HepG2 (cell line): ENCODE data around the gene B4GALT2. TPM values are rescaled to one million over a fixed set of nuclear protein-coding genes. Genes with fewer than 3 reads are reported as not detected.

Experiments
- ATAC-seq: fragments of 200-7000 bp; cut with Tn5 transposase; 3 replicates; pipeline ENCODE4 v1.9.1; 2020; ENCODE audit warnings: mild to moderate bottlenecking, moderate library complexity
- BruUV-seq: library from RNA; stranded (reverse); fragments of 400-500 nt; replicated peaks from 2 replicates; lab custom pipeline; 2021; lab: Mats Ljungman, UMichigan
- CTCF ChIA-PET: fragments of 300-600 bp; formaldehyde crosslinking; extraction: SDS; loops from one replicate; lab custom pipeline; 2021; ENCODE audit warnings: low total read pairs, inconsistent platforms, low intra/inter-chr PET ratio; lab: Yijun Ruan, JAX
- POLR2A ChIA-PET: fragments of 350-600 bp; sonication (Branson Sonifier 250); formaldehyde crosslinking; loops from one replicate; lab custom pipeline; 2020; ENCODE audit warnings: antibody characterized with exemption, inconsistent platforms; lab: Yijun Ruan, JAX
- DNase-seq: peaks from one replicate; pipeline ENCODE4 v3.0.0-alpha.2; 2015; ENCODE audit warnings: low spot score
- FAIRE-seq: peaks from 3 replicates; lab custom pipeline; 2011; peaks lifted over from hg19 to GRCh38; lab: Jason Lieb, UNC
- H2AFZ ChIP-seq: one replicate; pipeline ENCODE4 v1.6.1; 2011; ENCODE audit warnings: low read length, inconsistent platforms
- H3K27ac ChIP-seq: fragments of 300-600 bp; 3 replicates; pipeline ENCODE4 v1.8.0; 2011; ENCODE audit warnings: mixed run types, mild to moderate bottlenecking, mixed read lengths, low read length, inconsistent platforms; ENCODE audit not compliant: insufficient read depth; ENCODE audit errors: extremely low read length
- H3K27me3 ChIP-seq, 2 experiments: fragments of 200-600 bp in 1 of 2; 2 replicates in 1 of 2; 3 replicates in 1 of 2; pipeline versions ENCODE4 v1.6.0 to v1.8.0; 2011; ENCODE audit warnings: low read length in 2 of 2, mild to moderate bottlenecking in 2 of 2, moderate library complexity in 2 of 2, inconsistent platforms in 1 of 2; ENCODE audit not compliant: insufficient read depth in 2 of 2, control insufficient read depth in 1 of 2
- H3K36me3 ChIP-seq, 2 experiments: fragments of 200-600 bp in 1 of 2; replicated peaks in 1 of 2; 2 replicates in 1 of 2; 3 replicates in 1 of 2; pipeline versions ENCODE4 v1.5.1 to v1.8.0; 2011; ENCODE audit warnings: low read length in 2 of 2, inconsistent platforms in 1 of 2; ENCODE audit not compliant: insufficient read depth in 2 of 2, control insufficient read depth in 1 of 2
- H3K4me1 ChIP-seq: 2 replicates; pipeline ENCODE4 v1.5.1; 2012; ENCODE audit warnings: low read length, inconsistent platforms; ENCODE audit not compliant: insufficient read depth
- H3K4me2 ChIP-seq: 2 replicates; pipeline ENCODE4 v1.6.0; 2011; ENCODE audit warnings: low read depth, low read length, inconsistent platforms
- H3K4me3 ChIP-seq, 3 experiments: fragments of 200-600 bp in 1 of 3; sonication (generic), shearing (Covaris generic) in 1 of 3; replicated peaks in 1 of 3; 2 replicates each; pipeline ENCODE4 v1.5.1; 2011 to 2016; ENCODE audit warnings: low read length in 3 of 3, inconsistent platforms in 2 of 3, low read depth in 2 of 3, mild to moderate bottlenecking in 2 of 3, control low read depth in 1 of 3, mixed read lengths in 1 of 3; ENCODE audit not compliant: insufficient read depth in 1 of 3
- H3K79me2 ChIP-seq: one replicate; pipeline ENCODE4 v1.6.1; 2011; ENCODE audit warnings: low read length, inconsistent platforms; ENCODE audit not compliant: insufficient read depth
- H3K9ac ChIP-seq: 2 replicates; pipeline ENCODE4 v1.6.0; 2011; ENCODE audit warnings: mild to moderate bottlenecking, low read depth, low read length, inconsistent platforms; ENCODE audit not compliant: insufficient read depth
- H3K9me3 ChIP-seq: 2 replicates; pipeline ENCODE4 v1.5.1; 2012; ENCODE audit warnings: mild to moderate bottlenecking, low read length
- H4K20me1 ChIP-seq: 2 replicates; pipeline ENCODE4 v1.6.0; 2011; ENCODE audit warnings: inconsistent platforms, mild to moderate bottlenecking, low read length, moderate library complexity; ENCODE audit not compliant: insufficient read depth
- GTF3A ChIP-seq: sonication (generic); formaldehyde crosslinking; conservative IDR thresholded peaks from 2 replicates; pipeline ENCODE4 v1.4.0; 2020; ENCODE audit warnings: mild to moderate bottlenecking, missing genetic modification reagents
- JUND ChIP-seq: sonication (generic); formaldehyde crosslinking; IDR thresholded peaks from 2 replicates; pipeline ENCODE4 v1.8.0; 2022; ENCODE audit warnings: mild to moderate bottlenecking, missing genetic modification reagents
- KLF16 ChIP-seq, 2 experiments: sonication (generic) in 1 of 2; formaldehyde crosslinking in 1 of 2; IDR thresholded peaks; 2 replicates each; pipeline versions ENCODE4 v1.6.1 to v1.8.0; 2016 to 2023; ENCODE audit warnings: missing genetic modification reagents in 2 of 2, missing compliant biosample characterization in 1 of 2
- MXI1 ChIP-seq: IDR thresholded peaks from 3 replicates; pipeline ENCODE4 v1.6.1; 2012; ENCODE audit warnings: low read depth, low read length, inconsistent platforms, borderline replicate concordance
- NFYB ChIP-seq: sonication (generic); formaldehyde crosslinking; IDR thresholded peaks from 2 replicates; pipeline ENCODE4 v1.4.0; 2020; ENCODE audit warnings: missing genetic modification reagents
- RBFOX2 ChIP-seq: fragments of 200-400 bp; formaldehyde crosslinking; IDR thresholded peaks from 2 replicates; pipeline ENCODE4 v1.6.1; 2017; ENCODE audit warnings: low read depth, mild to moderate bottlenecking, low read length
- REPIN1 ChIP-seq: sonication (generic); formaldehyde crosslinking; IDR thresholded peaks from 2 replicates; pipeline ENCODE4 v1.8.0; 2022; ENCODE audit warnings: missing genetic modification reagents, low read depth, mild to moderate bottlenecking, borderline replicate concordance
- SPEN ChIP-seq: sonication (generic); formaldehyde crosslinking; IDR thresholded peaks from 2 replicates; pipeline ENCODE4 v1.5.1; 2020; ENCODE audit warnings: low read depth, mild to moderate bottlenecking, missing genetic modification reagents
- TEAD3 ChIP-seq: optimal IDR thresholded peaks from 2 replicates; pipeline ENCODE3; 2016; ENCODE audit warnings: borderline replicate concordance
- THAP11 ChIP-seq: IDR thresholded peaks from 2 replicates; pipeline ENCODE4 v1.6.1; 2016; ENCODE audit warnings: missing biosample characterization, missing genetic modification reagents
- TMF1 ChIP-seq: sonication (generic); formaldehyde crosslinking; IDR thresholded peaks from 2 replicates; pipeline ENCODE4 v1.8.1; 2022; ENCODE audit warnings: low read depth, missing genetic modification reagents
- ZNF205 ChIP-seq: IDR thresholded peaks from 2 replicates; pipeline ENCODE4 v1.6.1; 2018; ENCODE audit warnings: missing biosample characterization, missing genetic modification reagents
- ZNF768 ChIP-seq: sonication (generic); formaldehyde crosslinking; IDR thresholded peaks from 2 replicates; pipeline ENCODE4 v1.4.0; 2020; ENCODE audit warnings: missing genetic modification reagents
- WGBS: methylation state at CpG from one replicate; pipeline ENCODE4 v1.1.6; 2017; ENCODE audit warnings: low lambda C conversion rate; 5-methylcytosine and 5-hydroxymethylcytosine counted together
- in situ Hi-C: cut with HindIII; loops from 2 replicates; pipeline ENCODE4 v1.10.0; 2017; ENCODE audit warnings: low pct_unique_long_range_greater_than_20kb; ENCODE audit not compliant: extremely low pct_ligation_motif_present
- intact Hi-C: fragments of 100-400 bp; cut with micrococcal nuclease; formaldehyde crosslinking; loops from one replicate; pipeline ENCODE4 v1.10.0; 2022; ENCODE audit not compliant: unreplicated experiment
- polyA plus RNA-seq, 8 experiments: library from polyadenylated mRNA; depleted of rRNA in 3 of 8; stranded (reverse) in 7 of 8; unstranded in 1 of 8; fragments of >200 nt; fragmentation: Illumina TruSeq in 4 of 8; extraction: Trizol in 4 of 8; gene quantifications; 2 replicates each; pipeline versions ENCODE4 v1.2.1 to v1.2.3, GENCODE V29; 2011 to 2016; ENCODE audit warnings: low read depth in 4 of 8, missing spikeins in 1 of 8, mixed read lengths in 1 of 8; ENCODE audit not compliant: insufficient read depth in 1 of 8
- total RNA-seq, 5 experiments: library from RNA; depleted of rRNA; stranded (reverse); fragments of >200 nt; fragmentation: Illumina TruSeq; extraction: Trizol; gene quantifications; 2 replicates each; pipeline ENCODE4 v1.2.3, GENCODE V29; 2016; ENCODE audit warnings: low read depth in 1 of 5
- TF ChIP-seq, protein P1 (sequence below): sonication (generic); formaldehyde crosslinking; IDR thresholded peaks from 2 replicates; pipeline ENCODE4 v1.4.0; 2020; ENCODE audit warnings: mild to moderate bottlenecking, missing genetic modification reagents
- TF ChIP-seq, protein P2 (sequence below): IDR thresholded peaks from 2 replicates; pipeline ENCODE4 v1.6.1; 2016
- TF ChIP-seq, protein P3 (sequence below): IDR thresholded peaks from 2 replicates; pipeline ENCODE4 v1.6.1; 2016; ENCODE audit warnings: missing compliant biosample characterization, missing genetic modification reagents, borderline replicate concordance

The B4GALT2 gene
- total and polyA plus RNA-seq, 2 of the 13 experiments (the other 11 are each of a cell fraction or from before 2014, with no cell fraction given) = 41.9 to 78.0 TPM

DNA sequence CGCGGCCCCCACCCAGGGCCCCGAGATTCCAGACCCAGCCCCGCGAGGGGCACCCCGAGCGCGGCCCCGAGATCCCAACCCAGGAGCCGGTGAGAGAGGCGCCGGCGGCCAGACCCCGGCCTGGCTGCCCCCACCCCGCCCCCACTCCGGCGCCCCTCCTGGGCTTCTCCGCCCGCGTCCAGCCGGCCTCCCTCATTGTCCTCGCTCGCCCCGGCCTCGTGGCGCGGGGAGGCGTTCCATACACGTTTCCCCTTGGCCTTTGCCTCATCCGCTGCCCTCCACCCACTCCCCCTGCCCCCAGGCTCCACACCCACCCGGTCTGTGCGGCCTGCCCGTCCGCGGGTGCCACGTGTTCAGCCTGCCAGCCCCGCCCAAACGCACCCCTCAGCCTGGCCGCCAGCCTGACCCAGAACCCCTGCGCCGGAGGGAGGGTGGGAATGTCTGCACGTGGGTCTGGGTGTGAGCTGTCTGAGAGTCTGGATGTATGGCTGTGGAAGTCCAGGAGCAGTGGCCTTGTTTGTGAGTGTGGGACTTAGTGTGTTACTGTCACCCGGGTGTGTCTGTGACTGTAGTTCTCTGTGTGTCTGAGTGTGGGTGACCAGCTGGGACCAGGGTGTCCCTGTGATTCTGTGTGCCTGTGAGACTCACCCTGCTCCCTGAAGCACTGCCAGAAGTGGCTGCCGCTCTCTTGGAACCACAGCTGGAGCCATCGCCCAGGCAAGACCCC, 681 bp downstream of the B4GALT2 start:
- H3K27me3 ChIP-seq = no peaks in the 10 kb centered on the region
- peaks cover 71% of the 10 kb centered on the region for H3K4me1 ChIP-seq
- DNase-seq (peak; percentile 37), ATAC-seq (peak; percentile 10), FAIRE-seq (peak; percentile 12)
- 1% methylated on average over 10 of the region's 45 CpGs for WGBS
- H3K9me3 ChIP-seq = no peaks in the 10 kb centered on the region
- peak overlapping the region; percentile 76 for H3K9ac ChIP-seq
- H2AFZ ChIP-seq = no peak overlapping the region
- H3K4me2 ChIP-seq = peak overlapping the region; percentile 91
- H4K20me1 ChIP-seq = peaks cover 4% of the 10 kb centered on the region; the same call in 1 of the 2 replicates
- H3K4me3 ChIP-seq = peak overlapping the region; percentile 62 to 87 (median 84)
- H3K79me2 ChIP-seq = peaks cover 55% of the 10 kb centered on the region
- intact Hi-C loops (no loop called here), in situ Hi-C loops (no loop called here)
- BruUV-seq = TSS peak; percentile 38
- H3K27ac ChIP-seq = peak overlapping the region; percentile 83
- ChIA-PET POLR2A (interaction anchor here (0.5 to 1.3 kb wide), 3 partner anchors 12 to 324 kb away, joined by 3 to 8 read pairs (median 3); partner anchors contain the start of gene SLC6A9), CTCF (no interaction called here)
- H3K36me3 ChIP-seq = peaks cover 15 to 39% of the 10 kb centered on the region in 2 experiments
- TF ChIP-seq KLF16 (CRISPR knock-in tag; IDR thresholded peaks at IDR 0.05) (peak; percentile 20 to 41; a peak in 1 of 4 replicates), SPEN (CRISPR knock-in tag) (peak; percentile 62; the same call in 1 of the 2 replicates), GTF3A (CRISPR knock-in tag) (0 out of 2 replicates have a peak, but pooled peaks have one; percentile 62), THAP11 (CRISPR knock-in tag) (peak; percentile 71), NFYB (CRISPR knock-in tag) (peak; percentile 63), TMF1 (CRISPR knock-in tag) (0 out of 2 replicates have a peak, but pooled peaks have one; percentile 49), ZNF768 (CRISPR knock-in tag) (peak; percentile 20; the same call in 1 of the 2 replicates), REPIN1 (peak; percentile 50; the same call in 1 of the 2 replicates), JUND (CRISPR knock-in tag) (no peak), TEAD3 (CRISPR knock-in tag) (peak; percentile 20), RBFOX2 (peak; percentile 53), MXI1 (peak; percentile 68; the same call in 1 of the 3 replicates), ZNF205 (CRISPR knock-in tag) (peak; percentile 59; the same call in 1 of the 2 replicates)
- TF ChIP-seq, protein P1, sequence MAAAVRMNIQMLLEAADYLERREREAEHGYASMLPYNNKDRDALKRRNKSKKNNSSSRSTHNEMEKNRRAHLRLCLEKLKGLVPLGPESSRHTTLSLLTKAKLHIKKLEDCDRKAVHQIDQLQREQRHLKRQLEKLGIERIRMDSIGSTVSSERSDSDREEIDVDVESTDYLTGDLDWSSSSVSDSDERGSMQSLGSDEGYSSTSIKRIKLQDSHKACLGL = 0 out of 2 replicates have a peak, but pooled peaks have one; percentile 75
- TF ChIP-seq, protein P2, sequence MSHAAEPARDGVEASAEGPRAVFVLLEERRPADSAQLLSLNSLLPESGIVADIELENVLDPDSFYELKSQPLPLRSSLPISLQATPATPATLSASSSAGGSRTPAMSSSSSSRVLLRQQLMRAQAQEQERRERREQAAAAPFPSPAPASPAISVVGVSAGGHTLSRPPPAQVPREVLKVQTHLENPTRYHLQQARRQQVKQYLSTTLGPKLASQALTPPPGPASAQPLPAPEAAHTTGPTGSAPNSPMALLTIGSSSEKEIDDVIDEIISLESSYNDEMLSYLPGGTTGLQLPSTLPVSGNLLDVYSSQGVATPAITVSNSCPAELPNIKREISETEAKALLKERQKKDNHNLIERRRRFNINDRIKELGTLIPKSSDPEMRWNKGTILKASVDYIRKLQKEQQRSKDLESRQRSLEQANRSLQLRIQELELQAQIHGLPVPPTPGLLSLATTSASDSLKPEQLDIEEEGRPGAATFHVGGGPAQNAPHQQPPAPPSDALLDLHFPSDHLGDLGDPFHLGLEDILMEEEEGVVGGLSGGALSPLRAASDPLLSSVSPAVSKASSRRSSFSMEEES (CRISPR knock-in tag) = peak; percentile 31; the same call in 1 of the 2 replicates
- TF ChIP-seq, protein P3, sequence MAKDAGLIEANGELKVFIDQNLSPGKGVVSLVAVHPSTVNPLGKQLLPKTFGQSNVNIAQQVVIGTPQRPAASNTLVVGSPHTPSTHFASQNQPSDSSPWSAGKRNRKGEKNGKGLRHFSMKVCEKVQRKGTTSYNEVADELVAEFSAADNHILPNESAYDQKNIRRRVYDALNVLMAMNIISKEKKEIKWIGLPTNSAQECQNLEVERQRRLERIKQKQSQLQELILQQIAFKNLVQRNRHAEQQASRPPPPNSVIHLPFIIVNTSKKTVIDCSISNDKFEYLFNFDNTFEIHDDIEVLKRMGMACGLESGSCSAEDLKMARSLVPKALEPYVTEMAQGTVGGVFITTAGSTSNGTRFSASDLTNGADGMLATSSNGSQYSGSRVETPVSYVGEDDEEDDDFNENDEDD = peak; percentile 89
